Kidney epithelial cell (primary cell): ENCODE results near the gene ANKLE2. TPM values are rescaled to one million over a fixed set of nuclear protein-coding genes. Genes with fewer than 3 reads are reported as not detected.

Experiments
- DNase-seq: peaks from one replicate; pipeline ENCODE4 v3.0.0-alpha.2; 2010; ENCODE audit warnings: low read depth
- H3K27me3 ChIP-seq: 2 replicates; pipeline ENCODE4 v1.6.0; 2011; ENCODE audit warnings: low read length; ENCODE audit not compliant: control insufficient read depth, insufficient read depth
- H3K36me3 ChIP-seq: 2 replicates; pipeline ENCODE4 v1.5.1; 2011; ENCODE audit warnings: low read length; ENCODE audit not compliant: control insufficient read depth, insufficient read depth
- H3K4me3 ChIP-seq: 2 replicates; pipeline ENCODE4 v1.5.1; 2011; ENCODE audit warnings: low read depth, mild to moderate bottlenecking, control low read depth, low read length
- CTCF ChIP-seq: IDR thresholded peaks from 2 replicates; pipeline ENCODE4 v1.5.1; 2011; ENCODE audit warnings: mild to moderate bottlenecking, moderate library complexity, low read length, control low read depth, inconsistent platforms; ENCODE audit not compliant: insufficient read depth, poor library complexity, severe bottlenecking
- total RNA-seq: library from RNA; depleted of rRNA; stranded (reverse); fragments of >200 nt; gene quantifications from 2 replicates; pipeline ENCODE4 v1.2.3, GENCODE V29; 2015

ANKLE2 gene
- total RNA-seq, 1 donor from 2014 or later: 115 TPM

GRCh38 chr12:132746613-132747012, 15.0 kb downstream of the ANKLE2 start:
- no peak for TF ChIP-seq CTCF
- H3K36me3 ChIP-seq: peaks cover 6% of the 10 kb centered on the region
- no peak for DNase-seq
- no peaks in the 10 kb centered on the region for H3K27me3 ChIP-seq
- no peak overlapping the region for H3K4me3 ChIP-seq

GRCh38 chr12:132743831-132744230, 17.8 kb downstream of the ANKLE2 start:
- no peak for DNase-seq

GRCh38 chr12:132741620-132742019, 20.0 kb downstream of the ANKLE2 start:
- Histone ChIP-seq H3K27me3 (no peaks in the 10 kb centered on the region), H3K4me3 (no peak overlapping the region), H3K36me3 (peaks cover 7% of the 10 kb centered on the region)
- DNase-seq: no peak
- no peak for TF ChIP-seq CTCF

More at GRCh38 chr12:132743831-132744230, 17.8 kb downstream of the ANKLE2 start:
- no peak for TF ChIP-seq CTCF
- Histone ChIP-seq H3K4me3 (no peak overlapping the region), H3K36me3 (peaks cover 8% of the 10 kb centered on the region), H3K27me3 (no peaks in the 10 kb centered on the region)

- TF ChIP-seq CTCF: no peak
- H3K27me3 ChIP-seq: no peaks in the 10 kb centered on the region
- no peak overlapping the region for H3K4me3 ChIP-seq
- no peak for DNase-seq
- H3K36me3 ChIP-seq: peaks cover 10% of the 10 kb centered on the region
Observed at GRCh38 chr12:132740652-132741051, 21.0 kb downstream of the ANKLE2 start.

GRCh38 chr12:132740313-132740646, 21.4 kb downstream of the ANKLE2 start:
- Histone ChIP-seq H3K36me3 (peaks cover 12% of the 10 kb centered on the region), H3K4me3 (no peak overlapping the region), H3K27me3 (no peaks in the 10 kb centered on the region)
- no peak for DNase-seq
- TF ChIP-seq CTCF: no peak

- Histone ChIP-seq H3K27me3 (no peaks in the 10 kb centered on the region), H3K4me3 (no peak overlapping the region), H3K36me3 (peaks cover 14% of the 10 kb centered on the region)
- no peak for DNase-seq
- no peak for TF ChIP-seq CTCF
Observed at GRCh38 chr12:132739600-132740312, 21.9 kb downstream of the ANKLE2 start.
